Sigmoid colon (tissue), 7 donors: ENCODE results near the gene CHD3. TPM values are rescaled to one million over a fixed set of nuclear protein-coding genes. Genes with fewer than 3 reads are reported as not detected.

Experiments used
- DNase-seq: peaks from one replicate; pipeline ENCODE4 v3.0.0-alpha.2; 2019
- H3K27ac ChIP-seq, 4 donors: fragments of 200-600 bp; sonication (generic); one replicate each; pipeline ENCODE4 v1.5.1; 2016 to 2019; ENCODE audit warnings: mild to moderate bottlenecking in 1 of 4
- H3K27me3 ChIP-seq, 3 donors: fragments of 200-600 bp; sonication (generic); one replicate each; pipeline ENCODE4 v1.5.1; 2019; ENCODE audit warnings: mild to moderate bottlenecking in 1 of 3
- H3K36me3 ChIP-seq, 4 donors: fragments of 200-600 bp; sonication (generic); one replicate each; pipeline ENCODE4 v1.5.1; 2016 to 2019
- H3K4me1 ChIP-seq, 4 donors: fragments of 200-600 bp; sonication (generic); one replicate each; pipeline ENCODE4 v1.5.1; 2017 to 2019
- H3K4me3 ChIP-seq, 4 donors: fragments of 200-600 bp; sonication (generic); one replicate each; pipeline ENCODE4 v1.5.1; 2017 to 2019; ENCODE audit warnings: mild to moderate bottlenecking in 2 of 4, moderate library complexity in 1 of 4
- H3K9me3 ChIP-seq, 4 donors: fragments of 200-600 bp in 3 of 4; sonication (generic) in 3 of 4; one replicate each; pipeline versions ENCODE4 v1.5.1 to v1.6.1; 2013 to 2019
- EP300 ChIP-seq, 4 donors: sonication (generic); formaldehyde crosslinking; IDR thresholded peaks; one replicate each; pipeline ENCODE4 v1.6.1; 2017; ENCODE audit warnings: antibody characterized with exemption in 4 of 4
- POLR2A ChIP-seq, 2 donors: fragments of 450-650 bp; IDR thresholded peaks; one replicate each; pipeline ENCODE4 v1.6.1; 2016; ENCODE audit warnings: antibody characterized with exemption in 2 of 2, mild to moderate bottlenecking in 2 of 2, moderate library complexity in 2 of 2
- POLR2AphosphoS5 ChIP-seq, 4 donors: sonication (generic); formaldehyde crosslinking; IDR thresholded peaks; one replicate each; pipeline ENCODE4 v1.6.1; 2017; ENCODE audit warnings: antibody characterized with exemption in 4 of 4
- WGBS, 2 donors: extraction: QIAGEN DNeasy Blood & Tissue Kit; methylation state at CpG; one replicate each; pipeline ENCODE4 v1.1.7; 2013; 5-methylcytosine and 5-hydroxymethylcytosine counted together
- intact Hi-C: fragments of 100-400 bp; cut with DNase I; formaldehyde crosslinking; loops from one replicate; pipeline ENCODE4 v1.15.1; 2023
- polyA plus RNA-seq, 3 donors: library from polyadenylated mRNA; stranded (reverse); fragments of 200-250 nt; gene quantifications; one replicate each; pipeline ENCODE4 v1.2.3, GENCODE V29; 2013
- total RNA-seq, 4 donors: library from RNA; depleted of rRNA; stranded (reverse); fragments of >200 nt; gene quantifications; one replicate each; pipeline ENCODE4 v1.1.0, GENCODE V29; 2016
- TF ChIP-seq, protein P1 (sequence below), 4 experiments: fragments of 450-650 bp in 3 of 4; fragments of 200-600 bp in 1 of 4; IDR thresholded peaks; one replicate each; pipeline ENCODE4 v1.5.1; 2016 to 2019; ENCODE audit warnings: antibody characterized with exemption in 4 of 4, mild to moderate bottlenecking in 3 of 4, moderate library complexity in 2 of 4
- donor health status: healthy with polysubstance abuse.
- donor health status: Bipolar disorder and iron deficiency.
- donor health status: healthy.

Gene CHD3
- total and polyA plus RNA-seq, 7 donors: 33.8 to 147 (median 97.2) TPM

DNA sequence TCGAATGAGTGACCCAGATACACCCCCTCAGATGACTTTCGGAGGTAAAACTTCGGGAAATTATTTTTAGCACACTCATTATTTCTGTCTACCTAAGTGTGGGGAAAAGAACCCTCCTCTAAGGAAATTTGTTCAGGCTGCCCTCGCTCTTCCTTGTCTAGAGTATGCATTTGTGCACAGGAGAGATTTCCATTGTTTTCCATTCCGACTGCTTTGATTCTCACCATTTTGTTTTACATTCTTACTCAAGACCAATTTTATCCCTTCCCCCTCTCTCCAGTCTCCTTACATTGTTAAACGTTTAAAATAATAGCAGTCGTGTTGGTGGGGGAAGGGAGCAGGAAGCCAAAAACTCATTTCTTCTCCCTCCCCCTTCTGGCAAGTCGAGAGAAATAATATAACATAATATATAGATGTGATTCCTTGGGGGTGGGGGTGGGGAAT is 1.5 kb upstream of the CHD3 start:
- Histone ChIP-seq H3K9me3 (no peaks in the 10 kb centered on the region), H3K27ac (peak overlapping the region; percentile 93 to 98 (median 95)), H3K4me3 (peak overlapping the region; percentile 68 to 94 (median 89)), H3K27me3 (no peaks in the 10 kb centered on the region), H3K36me3 (peaks cover 0 to 18% (median 13%) of the 10 kb centered on the region in 4 donors), H3K4me1 (peaks cover 0 to 75% (median 60%) of the 10 kb centered on the region in 4 donors)
- DNase-seq: no peak
- TF ChIP-seq POLR2AphosphoS5 (IDR thresholded peaks at IDR 0.05) (no peak), EP300 (IDR thresholded peaks at IDR 0.05) (no peak), POLR2A (IDR thresholded peaks at IDR 0.05) (no peak)
- TF ChIP-seq, protein P1, sequence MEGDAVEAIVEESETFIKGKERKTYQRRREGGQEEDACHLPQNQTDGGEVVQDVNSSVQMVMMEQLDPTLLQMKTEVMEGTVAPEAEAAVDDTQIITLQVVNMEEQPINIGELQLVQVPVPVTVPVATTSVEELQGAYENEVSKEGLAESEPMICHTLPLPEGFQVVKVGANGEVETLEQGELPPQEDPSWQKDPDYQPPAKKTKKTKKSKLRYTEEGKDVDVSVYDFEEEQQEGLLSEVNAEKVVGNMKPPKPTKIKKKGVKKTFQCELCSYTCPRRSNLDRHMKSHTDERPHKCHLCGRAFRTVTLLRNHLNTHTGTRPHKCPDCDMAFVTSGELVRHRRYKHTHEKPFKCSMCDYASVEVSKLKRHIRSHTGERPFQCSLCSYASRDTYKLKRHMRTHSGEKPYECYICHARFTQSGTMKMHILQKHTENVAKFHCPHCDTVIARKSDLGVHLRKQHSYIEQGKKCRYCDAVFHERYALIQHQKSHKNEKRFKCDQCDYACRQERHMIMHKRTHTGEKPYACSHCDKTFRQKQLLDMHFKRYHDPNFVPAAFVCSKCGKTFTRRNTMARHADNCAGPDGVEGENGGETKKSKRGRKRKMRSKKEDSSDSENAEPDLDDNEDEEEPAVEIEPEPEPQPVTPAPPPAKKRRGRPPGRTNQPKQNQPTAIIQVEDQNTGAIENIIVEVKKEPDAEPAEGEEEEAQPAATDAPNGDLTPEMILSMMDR (IDR thresholded peaks at IDR 0.05): no peak
- intact Hi-C loops: loop anchor here (2.0 kb wide), 1 partner anchor 28 kb away; no protein-coding TSS in a partner anchor
- WGBS, 2 donors: 1 to 3% methylated on average over 8 of the region's 8 CpGs

DNA sequence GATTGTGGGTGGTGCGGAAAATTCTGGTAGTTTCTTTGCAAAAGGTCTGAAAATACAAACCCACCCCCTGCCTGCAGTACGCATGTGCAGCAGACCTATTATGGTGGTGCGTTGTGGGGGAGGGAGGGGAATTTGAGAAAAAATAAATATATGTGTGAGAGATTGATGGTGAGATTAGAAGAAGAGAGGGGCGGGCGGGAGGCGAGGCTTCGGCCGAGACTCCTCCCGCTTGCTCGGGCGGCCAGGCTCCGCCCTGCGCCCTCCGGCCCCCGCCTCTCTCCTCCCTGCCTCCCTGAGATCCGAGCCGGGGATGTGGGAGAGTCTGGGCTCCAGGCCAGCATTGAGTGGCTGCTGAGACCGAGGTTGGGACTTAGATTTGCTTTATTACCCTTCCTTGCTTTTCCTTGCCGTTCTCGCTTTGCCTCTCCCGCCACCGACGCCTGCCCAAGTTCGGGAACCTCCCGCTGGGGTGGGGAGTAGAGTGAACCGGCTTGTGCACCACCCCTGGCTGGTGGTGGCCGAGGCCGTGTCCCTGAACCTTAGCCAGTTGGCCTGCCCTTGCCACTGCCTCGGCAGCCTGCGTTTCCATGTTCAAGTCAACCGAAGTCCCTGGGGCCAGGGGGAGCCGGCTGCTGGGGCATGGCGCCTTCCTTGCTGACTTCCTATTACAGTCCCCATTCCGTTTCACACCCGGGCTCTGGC is 956 bp upstream of the CHD3 start:
- H3K27me3 ChIP-seq: no peaks in the 10 kb centered on the region
- peak; percentile 98 for DNase-seq
- intact Hi-C loops: loop anchor here (2.0 kb wide), 3 partner anchors 27 to 45 kb away; partner anchors contain the start of genes CNTROB and NAA38
- peaks cover 0 to 24% (median 13%) of the 10 kb centered on the region in 4 donors for H3K36me3 ChIP-seq
- H3K27ac ChIP-seq: peak overlapping the region; percentile 93 to 98 (median 95)
- 0% methylated on average over 35 of the region's 35 CpGs for WGBS, 2 donors
- TF ChIP-seq, protein P1 (IDR thresholded peaks at IDR 0.05): no peak
- TF ChIP-seq POLR2AphosphoS5 (IDR thresholded peaks at IDR 0.05) (peak; percentile 30 to 85 (median 76)), POLR2A (IDR thresholded peaks at IDR 0.05) (peak in 1 of 2 donors; percentile 51)
- peaks cover 0 to 69% (median 56%) of the 10 kb centered on the region in 4 donors for H3K4me1 ChIP-seq
- no peaks in the 10 kb centered on the region for H3K9me3 ChIP-seq
- peak overlapping the region in 3 of 4 donors; percentile 89 to 94 (median 89) for H3K4me3 ChIP-seq

DNA sequence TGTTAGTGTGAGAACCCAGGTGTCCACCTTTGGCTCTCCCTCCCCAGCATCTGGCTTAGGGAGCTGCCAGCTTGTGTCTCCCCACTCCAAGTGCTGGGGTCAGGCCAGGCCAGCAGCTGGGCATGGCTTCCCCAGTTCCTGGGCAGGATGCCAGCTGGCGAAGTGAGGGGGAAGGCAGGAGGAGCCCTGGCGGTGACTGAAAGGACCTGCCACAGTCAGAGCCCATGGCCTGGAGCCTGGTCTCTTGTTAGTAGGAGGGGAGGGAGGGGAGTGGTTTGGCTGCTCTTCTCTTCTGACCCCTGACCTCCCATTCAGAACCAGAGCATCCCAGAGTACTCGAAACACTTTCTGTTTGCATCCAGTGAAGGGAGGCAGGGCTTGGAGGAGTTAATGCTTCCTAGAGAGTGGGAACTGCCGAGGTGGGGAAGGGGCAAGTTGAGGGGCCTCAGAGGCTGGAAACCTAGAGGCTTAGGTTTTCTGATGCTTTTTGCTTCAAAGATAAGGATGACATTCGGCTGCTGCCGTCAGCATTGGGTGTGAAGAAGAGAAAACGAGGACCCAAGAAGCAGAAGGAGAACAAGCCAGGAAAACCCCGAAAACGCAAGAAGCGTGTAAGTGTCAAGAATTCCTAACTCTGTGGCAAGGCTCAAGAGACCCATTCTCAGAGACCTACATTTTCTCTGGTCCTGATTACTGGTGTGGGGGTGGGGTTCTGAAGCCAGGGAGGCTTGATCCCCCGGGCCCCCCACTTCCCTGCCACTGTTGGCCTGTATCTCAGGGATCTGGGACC is 772 bp downstream of the CHD3 start:
- peak overlapping the region; percentile 93 to 98 (median 95) for H3K27ac ChIP-seq
- intact Hi-C loops: loop anchor here (2.0 kb wide), 2 partner anchors 33 to 43 kb away; partner anchors contain the start of genes CNTROB and NAA38
- no peaks in the 10 kb centered on the region for H3K27me3 ChIP-seq
- peak; percentile 79 to 97 (median 92) for TF ChIP-seq POLR2AphosphoS5 (IDR thresholded peaks at IDR 0.05)
- peak in 2 of 4 donors; percentile 43 to 95 for TF ChIP-seq EP300 (IDR thresholded peaks at IDR 0.05)
- TF ChIP-seq, protein P1 (IDR thresholded peaks at IDR 0.05): peak; percentile 60 to 77 (median 70)
- TF ChIP-seq POLR2A (IDR thresholded peaks at IDR 0.05): no peak
- H3K9me3 ChIP-seq: no peaks in the 10 kb centered on the region
- peak; percentile 99 for DNase-seq
- 30 to 48% methylated on average over 11 of the region's 11 CpGs for WGBS, 2 donors
- H3K36me3 ChIP-seq: peaks cover 9 to 41% (median 28%) of the 10 kb centered on the region in 4 donors
- H3K4me1 ChIP-seq: peaks cover 0 to 53% (median 46%) of the 10 kb centered on the region in 4 donors
- peak overlapping the region in 2 of 4 donors; percentile 10 to 25 for H3K4me3 ChIP-seq

DNA sequence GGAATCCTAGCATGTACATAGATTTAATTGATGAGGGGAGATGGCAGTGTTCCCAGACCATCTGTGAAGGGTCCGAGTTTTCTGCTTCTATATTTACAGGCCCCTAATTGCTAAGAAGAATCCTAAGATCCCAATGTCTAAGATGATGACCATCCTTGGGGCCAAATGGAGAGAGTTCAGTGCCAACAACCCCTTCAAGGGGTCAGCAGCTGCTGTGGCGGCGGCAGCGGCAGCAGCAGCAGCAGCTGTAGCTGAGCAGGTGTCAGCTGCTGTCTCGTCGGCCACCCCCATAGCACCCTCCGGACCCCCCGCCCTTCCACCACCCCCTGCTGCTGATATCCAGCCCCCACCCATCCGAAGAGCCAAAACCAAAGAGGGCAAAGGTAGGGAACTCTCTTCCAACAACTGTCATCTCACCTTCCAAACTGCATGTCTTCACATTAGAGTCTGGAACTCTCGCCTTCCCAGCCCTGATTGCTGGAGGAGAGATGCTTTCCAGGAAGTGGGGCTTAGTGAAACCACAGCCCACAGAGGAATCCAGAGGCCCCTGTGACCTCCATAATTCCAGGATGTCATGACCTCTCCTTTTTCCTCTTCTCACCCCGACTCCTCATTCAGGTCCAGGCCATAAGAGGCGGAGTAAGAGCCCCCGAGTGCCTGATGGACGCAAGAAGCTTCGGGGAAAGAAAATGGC is 4.7 kb downstream of the CHD3 start:
- Histone ChIP-seq H3K36me3 (peaks cover 17 to 81% (median 62%) of the 10 kb centered on the region in 4 donors), H3K27ac (no peak overlapping the region), H3K4me3 (no peak overlapping the region), H3K4me1 (peaks cover 0 to 27% (median 22%) of the 10 kb centered on the region in 4 donors), H3K9me3 (no peaks in the 10 kb centered on the region), H3K27me3 (no peaks in the 10 kb centered on the region)
- intact Hi-C loops: loop anchor here (10.0 kb wide), 1 partner anchor 69 kb away; no protein-coding TSS in a partner anchor
- TF ChIP-seq EP300 (IDR thresholded peaks at IDR 0.05): no peak
- TF ChIP-seq POLR2A (IDR thresholded peaks at IDR 0.05): no peak
- TF ChIP-seq POLR2AphosphoS5 (IDR thresholded peaks at IDR 0.05): no peak
- TF ChIP-seq, protein P1 (IDR thresholded peaks at IDR 0.05): no peak
- no peak for DNase-seq
- WGBS, 2 donors: 91 to 93% methylated on average over 15 of the region's 15 CpGs
